Liver (tissue), 9 donors: Measurements from ENCODE around the gene STK24. TPM values are rescaled to one million over a fixed set of nuclear protein-coding genes. Genes with fewer than 3 reads are reported as not detected.

Experiments used
- DNase-seq: peaks from one replicate; pipeline ENCODE4 v3.0.0-alpha.2; 2017; ENCODE audit warnings: low spot score
- H3K27ac ChIP-seq, 2 donors: one replicate each; pipeline ENCODE4 v1.7.0; 2013; ENCODE audit warnings: inconsistent platforms in 2 of 2, low read length in 2 of 2, control low read depth in 1 of 2, low read depth in 1 of 2, mild to moderate bottlenecking in 1 of 2
- H3K27me3 ChIP-seq, 4 donors: one replicate each; pipeline versions ENCODE4 v1.6.1 to v1.7.0; 2013; ENCODE audit warnings: low read length in 3 of 4, inconsistent platforms in 1 of 4, mild to moderate bottlenecking in 1 of 4, moderate library complexity in 1 of 4; ENCODE audit not compliant: control insufficient read depth in 4 of 4, insufficient read depth in 4 of 4
- H3K36me3 ChIP-seq, 4 donors: one replicate each; pipeline versions ENCODE4 v1.6.1 to v1.7.0; 2013; ENCODE audit warnings: low read length in 3 of 4, mild to moderate bottlenecking in 3 of 4, low read depth in 1 of 4, moderate library complexity in 1 of 4; ENCODE audit not compliant: control insufficient read depth in 4 of 4, insufficient read depth in 3 of 4
- H3K4me1 ChIP-seq, 4 donors: one replicate each; pipeline versions ENCODE4 v1.6.1 to v1.7.0; 2013; ENCODE audit warnings: low read length in 3 of 4, mild to moderate bottlenecking in 3 of 4, moderate library complexity in 1 of 4; ENCODE audit not compliant: control insufficient read depth in 4 of 4, insufficient read depth in 4 of 4
- H3K4me3 ChIP-seq, 3 donors: one replicate each; pipeline versions ENCODE4 v1.6.1 to v1.7.0; 2013; ENCODE audit warnings: low read length in 3 of 3, control low read depth in 1 of 3, low read depth in 1 of 3, mild to moderate bottlenecking in 1 of 3
- H3K9ac ChIP-seq, 2 donors: one replicate each; pipeline ENCODE4 v1.7.0; 2013; ENCODE audit warnings: low read length in 2 of 2, mild to moderate bottlenecking in 2 of 2, moderate library complexity in 2 of 2, control low read depth in 1 of 2, low read depth in 1 of 2
- H3K9me3 ChIP-seq, 4 donors: one replicate each; pipeline versions ENCODE4 v1.6.1 to v1.7.0; 2013; ENCODE audit warnings: low read length in 3 of 4; ENCODE audit not compliant: control insufficient read depth in 4 of 4
- ATF3 ChIP-seq: IDR thresholded peaks from 2 replicates; pipeline ENCODE4 v1.6.1; 2016; ENCODE audit warnings: antibody characterized with exemption
- CTCF ChIP-seq: fragments of 150-350 bp; IDR thresholded peaks from 2 replicates; pipeline ENCODE4 v1.5.1; 2017; ENCODE audit warnings: improper control_type of control experiment, low read depth, low read length; ENCODE audit not compliant: missing input control
- EGR1 ChIP-seq, 2 donors: IDR thresholded peaks; 2 replicates each; pipeline ENCODE4 v1.6.1; 2016 to 2018; ENCODE audit warnings: antibody characterized with exemption in 2 of 2, low read depth in 2 of 2
- FOXA1 ChIP-seq: IDR thresholded peaks from 2 replicates; pipeline ENCODE4 v1.6.1; 2016; ENCODE audit warnings: antibody characterized with exemption
- FOXA2 ChIP-seq: IDR thresholded peaks from 2 replicates; pipeline ENCODE4 v1.6.1; 2016; ENCODE audit warnings: antibody characterized with exemption
- GABPA ChIP-seq, 2 donors: IDR thresholded peaks in 1 of 2; conservative IDR thresholded peaks in 1 of 2; 2 replicates each; pipeline ENCODE4 v1.6.1; 2016; ENCODE audit warnings: antibody characterized with exemption in 2 of 2, mild to moderate bottlenecking in 1 of 2, moderate library complexity in 1 of 2
- HNF4A ChIP-seq, 2 donors: conservative IDR thresholded peaks; 2 replicates each; pipeline ENCODE4 v1.6.1; 2016; ENCODE audit warnings: antibody characterized with exemption in 2 of 2, mild to moderate bottlenecking in 2 of 2
- HNF4G ChIP-seq: IDR thresholded peaks from 2 replicates; pipeline ENCODE4 v1.6.1; 2016; ENCODE audit warnings: antibody characterized with exemption
- JUND ChIP-seq, 2 donors: IDR thresholded peaks; 2 replicates each; pipeline ENCODE4 v1.6.1; 2016; ENCODE audit warnings: antibody characterized with exemption in 2 of 2
- MAX ChIP-seq: IDR thresholded peaks from 2 replicates; pipeline ENCODE4 v1.6.1; 2016; ENCODE audit warnings: antibody characterized with exemption
- NR2F2 ChIP-seq: IDR thresholded peaks from 2 replicates; pipeline ENCODE4 v1.6.1; 2016; ENCODE audit warnings: antibody characterized with exemption
- RAD21 ChIP-seq, 2 donors: IDR thresholded peaks; 2 replicates each; pipeline ENCODE4 v1.6.1; 2016; ENCODE audit warnings: antibody characterized with exemption in 2 of 2, mild to moderate bottlenecking in 2 of 2
- REST ChIP-seq: IDR thresholded peaks from 2 replicates; pipeline ENCODE4 v1.6.1; 2016; ENCODE audit warnings: antibody characterized with exemption, mild to moderate bottlenecking
- RXRA ChIP-seq, 2 donors: IDR thresholded peaks; 2 replicates each; pipeline ENCODE4 v1.6.1; 2017 to 2018; ENCODE audit warnings: antibody characterized with exemption in 2 of 2, mild to moderate bottlenecking in 1 of 2
- SP1 ChIP-seq: IDR thresholded peaks from 2 replicates; pipeline ENCODE4 v1.6.1; 2018; ENCODE audit warnings: antibody characterized with exemption, mild to moderate bottlenecking
- TAF1 ChIP-seq: conservative IDR thresholded peaks from 2 replicates; pipeline ENCODE4 v1.6.1; 2016; ENCODE audit warnings: antibody characterized with exemption, mild to moderate bottlenecking
- YY1 ChIP-seq: IDR thresholded peaks from 2 replicates; pipeline ENCODE4 v1.6.1; 2016; ENCODE audit warnings: antibody characterized with exemption, mild to moderate bottlenecking
- ZBTB33 ChIP-seq: IDR thresholded peaks from 2 replicates; pipeline ENCODE4 v1.6.1; 2016; ENCODE audit warnings: antibody characterized with exemption
- WGBS: extraction: QIAGEN DNeasy Blood & Tissue Kit; methylation state at CpG from one replicate; pipeline ENCODE4 v1.1.7; 2013; 5-methylcytosine and 5-hydroxymethylcytosine counted together
- polyA plus RNA-seq, 2 donors: library from polyadenylated mRNA; stranded (reverse) in 1 of 2; unstranded in 1 of 2; fragments of 200-250 nt in 1 of 2; fragments of >200 nt in 1 of 2; fragmentation: Nextera tagmentation in 1 of 2; extraction: Ambion mirVana in 1 of 2; gene quantifications; one replicate each; pipeline versions ENCODE4 v1.2.1 to v1.2.3, GENCODE V29; 2013 to 2015
- total RNA-seq, 2 donors: library from RNA; depleted of rRNA; stranded (reverse); fragments of >200 nt; gene quantifications; one replicate each; pipeline ENCODE4 v1.2.3, GENCODE V29; 2014
- donor health status: healthy.
- donor health status: healthy.
- donor health status: healthy.
- donor health status: healthy.
- donor health status: healthy.

The STK24 gene
- total and polyA plus RNA-seq, 4 donors, result 6.4 to 43.3 (median 14.9) TPM

- 60% methylated on average over 13 of the region's 13 CpGs for WGBS
- Histone ChIP-seq H3K4me3 (no peak overlapping the region), H3K27me3 (no peaks in the 10 kb centered on the region), H3K27ac (peak overlapping the region; percentile 6 to 28), H3K9ac (no peak overlapping the region), H3K4me1 (peaks cover 2 to 20% (median 18%) of the 10 kb centered on the region in 4 donors), H3K9me3 (no peaks in the 10 kb centered on the region), H3K36me3 (peaks cover 2 to 23% (median 18%) of the 10 kb centered on the region in 4 donors)
- TF ChIP-seq EGR1 (IDR thresholded peaks at IDR 0.05; ENCODE audit: low read depth in 2 of 2) (no peak), HNF4A (conservative IDR thresholded peaks at IDR 0.05) (peak; percentile 94 to 97), RAD21 (IDR thresholded peaks at IDR 0.05) (peak; percentile 37 to 63), MAX (no peak), SP1 (peak; percentile 74), ATF3 (peak; percentile 33), REST (no peak), ZBTB33 (no peak), YY1 (peak; percentile 35), GABPA (IDR thresholded peaks at IDR 0.05 in 1 of 2, conservative IDR thresholded peaks at IDR 0.05 in 1 of 2) (no peak), JUND (IDR thresholded peaks at IDR 0.05) (peak; percentile 43 to 65), TAF1 (no peak), FOXA1 (no peak), NR2F2 (no peak), FOXA2 (no peak), HNF4G (peak; percentile 93), CTCF (no peak), RXRA (IDR thresholded peaks at IDR 0.05) (peak; percentile 68 to 77)
- DNase-seq, result no peak
Measured at GRCh38 chr13:98467263-98467985, 109.5 kb downstream of the STK24 start.
